Endothelial cell of umbilical vein (primary cell): Measurements from ENCODE around the gene TAGLN2. TPM values are rescaled to one million over a fixed set of nuclear protein-coding genes. Genes with fewer than 3 reads are reported as not detected.

ENCODE experiments used
- BruUV-seq: library from RNA; stranded (reverse); fragments of 400-500 nt; replicated peaks from 2 replicates; lab custom pipeline; 2021; lab: Mats Ljungman, UMichigan
- CTCF ChIA-PET: fragments of 300-600, 350-600 bp; sonication (Branson Sonifier 250); formaldehyde crosslinking; loops from one replicate; lab custom pipeline; 2021; ENCODE audit warnings: antibody characterized with exemption, inconsistent platforms; lab: Charles Lee
- POLR2A ChIA-PET: fragments of 300-600, 350-600 bp; sonication (Branson Sonifier 250); formaldehyde crosslinking; loops from one replicate; lab custom pipeline; 2021; ENCODE audit warnings: antibody characterized with exemption, inconsistent platforms; lab: Charles Lee
- DNase-seq: peaks from one replicate; pipeline ENCODE4 v3.0.0-alpha.2; 2011; ENCODE audit warnings: low read depth, low spot score
- FAIRE-seq: peaks from 2 replicates; lab custom pipeline; 2011; peaks lifted over from hg19 to GRCh38; lab: Jason Lieb, UNC
- H2AFZ ChIP-seq: 2 replicates; pipeline ENCODE4 v1.6.0; 2012; ENCODE audit warnings: low read depth, low read length, control low read depth, inconsistent platforms
- H3K27ac ChIP-seq: 2 replicates; pipeline ENCODE4 v1.5.1; 2011; ENCODE audit warnings: low read depth, mild to moderate bottlenecking, control low read depth, low read length, moderate library complexity; ENCODE audit not compliant: insufficient read depth
- H3K27me3 ChIP-seq, 2 experiments: 2 replicates each; pipeline versions ENCODE4 v1.6.0 to v1.6.1; 2011; ENCODE audit warnings: low read length in 2 of 2, mixed read lengths in 1 of 2; ENCODE audit not compliant: control insufficient read depth in 2 of 2, insufficient read depth in 2 of 2
- H3K36me3 ChIP-seq, 2 experiments: 2 replicates in 1 of 2; 3 replicates in 1 of 2; pipeline ENCODE4 v1.5.1; 2011; ENCODE audit warnings: low read length in 2 of 2, mild to moderate bottlenecking in 1 of 2, moderate library complexity in 1 of 2; ENCODE audit not compliant: control insufficient read depth in 2 of 2, insufficient read depth in 2 of 2; ENCODE audit errors: extremely low read depth in 1 of 2
- H3K4me1 ChIP-seq: 3 replicates; pipeline ENCODE4 v1.5.1; 2011; ENCODE audit warnings: mild to moderate bottlenecking, low read length; ENCODE audit not compliant: control insufficient read depth, insufficient read depth; ENCODE audit errors: extremely low read depth
- H3K4me2 ChIP-seq: 2 replicates; pipeline ENCODE4 v1.6.1; 2011; ENCODE audit warnings: low read length, control low read depth, mixed read lengths; ENCODE audit not compliant: insufficient read depth
- H3K4me3 ChIP-seq, 3 experiments: fragments of 200-600 bp in 1 of 3; sonication (generic), shearing (Covaris generic) in 1 of 3; replicated peaks in 1 of 3; 2 replicates each; pipeline ENCODE4 v1.5.1; 2011 to 2016; ENCODE audit warnings: control low read depth in 3 of 3, low read length in 3 of 3, mild to moderate bottlenecking in 2 of 3, inconsistent platforms in 1 of 3, low read depth in 1 of 3, moderate library complexity in 1 of 3; ENCODE audit not compliant: insufficient read depth in 1 of 3
- H3K79me2 ChIP-seq: 2 replicates; pipeline ENCODE4 v1.6.0; 2012; ENCODE audit warnings: low read length, inconsistent platforms; ENCODE audit not compliant: control insufficient read depth, insufficient read depth
- H3K9ac ChIP-seq: replicated peaks from 2 replicates; pipeline ENCODE3; 2011; ENCODE audit warnings: low read length, control low read depth; ENCODE audit not compliant: insufficient read depth; ENCODE audit errors: extremely low read depth
- H3K9me1 ChIP-seq: replicated peaks from 3 replicates; pipeline ENCODE4 v1.6.0; 2011; ENCODE audit warnings: mild to moderate bottlenecking, low read length; ENCODE audit not compliant: control insufficient read depth, insufficient read depth; ENCODE audit errors: extremely low read depth
- H3K9me3 ChIP-seq: replicated peaks from 2 replicates; pipeline ENCODE4 v1.5.1; 2012; ENCODE audit warnings: low read length, inconsistent platforms; ENCODE audit not compliant: control insufficient read depth, insufficient read depth
- H4K20me1 ChIP-seq: replicated peaks from 2 replicates; pipeline ENCODE3; 2011; ENCODE audit warnings: mild to moderate bottlenecking, low read length; ENCODE audit not compliant: control insufficient read depth, insufficient read depth; ENCODE audit errors: extremely low read depth
- CTCF ChIP-seq, 2 donors: IDR thresholded peaks; 1 replicate in 1 of 2; 2 replicates in 1 of 2; pipeline ENCODE4 v1.5.1; 2011; ENCODE audit warnings: low read length in 2 of 2, mild to moderate bottlenecking in 2 of 2, moderate library complexity in 2 of 2, control low read depth in 1 of 2, inconsistent platforms in 1 of 2, low read depth in 1 of 2; ENCODE audit not compliant: insufficient read depth in 1 of 2; ENCODE audit errors: extremely low read depth in 1 of 2
- EZH2 ChIP-seq: IDR thresholded peaks from 2 replicates; pipeline ENCODE4 v1.6.1; 2012; ENCODE audit warnings: borderline replicate concordance, low read depth, mild to moderate bottlenecking, moderate library complexity, low read length, inconsistent platforms; ENCODE audit not compliant: severe bottlenecking
- FOS ChIP-seq: IDR thresholded peaks from 2 replicates; pipeline ENCODE4 v1.6.1; 2011; ENCODE audit warnings: mild to moderate bottlenecking, low read length, moderate library complexity, borderline replicate concordance; ENCODE audit not compliant: insufficient read depth
- GATA2 ChIP-seq: IDR thresholded peaks from 2 replicates; pipeline ENCODE4 v1.7.0; 2011; ENCODE audit warnings: low read depth, mild to moderate bottlenecking, moderate library complexity, mixed read lengths, low read length; ENCODE audit not compliant: insufficient read length, insufficient read depth
- JUN ChIP-seq: IDR thresholded peaks from 2 replicates; pipeline ENCODE4 v1.6.1; 2011; ENCODE audit warnings: borderline replicate concordance, low read depth; ENCODE audit not compliant: insufficient read length, insufficient read depth
- MAX ChIP-seq: IDR thresholded peaks from 2 replicates; pipeline ENCODE4 v1.6.1; 2011; ENCODE audit not compliant: insufficient read depth, insufficient read length
- MYC ChIP-seq: IDR thresholded peaks from one replicate; pipeline ENCODE4 v1.6.1; 2011; ENCODE audit warnings: mild to moderate bottlenecking, low read depth, low read length
- POLR2A ChIP-seq: IDR thresholded peaks from 2 replicates; pipeline ENCODE4 v1.6.1; 2012; ENCODE audit warnings: low read depth, mild to moderate bottlenecking, control low read depth, low read length
- POLR2AphosphoS5 ChIP-seq: IDR thresholded peaks from 2 replicates; pipeline ENCODE4 v1.6.1; 2012; ENCODE audit warnings: low read depth, mild to moderate bottlenecking, control low read depth, low read length, moderate library complexity; ENCODE audit not compliant: insufficient read depth
- dilution Hi-C: fragments of 300-500 bp; cut with MboI; formaldehyde crosslinking; loops from one replicate; pipeline ENCODE4 v1.15.0; 2019; ENCODE audit warnings: low sequenced_read_pairs; ENCODE audit not compliant: extremely low pct_ligation_motif_present
- intact Hi-C: fragments of 100-400 bp; cut with micrococcal nuclease; formaldehyde crosslinking; loops from one replicate; pipeline ENCODE4 v1.10.0; 2022
- polyA plus RNA-seq, 4 experiments: library from polyadenylated mRNA; depleted of rRNA in 3 of 4; stranded (reverse) in 3 of 4; unstranded in 1 of 4; fragments of >200 nt; gene quantifications; 2 replicates each; pipeline versions ENCODE4 v1.2.1 to v1.2.3, GENCODE V29; 2011 to 2012; ENCODE audit warnings: missing spikeins in 1 of 4
- total RNA-seq: library from RNA; stranded (reverse); gene quantifications from 2 replicates; pipeline ENCODE4 v1.2.3, GENCODE V29; 2021

The TAGLN2 gene
- total and polyA plus RNA-seq, 2 donors (not counting 3 experiments of a cell fraction or from before 2014, with no cell fraction given) = 646 to 1,279 TPM

GRCh38 chr1:159949123-159949522 lies 23.8 kb upstream of the TAGLN2 start:
- POLR2A ChIA-PET = no interaction called here
- TF ChIP-seq EZH2 (no peak), MAX (no peak), MYC (no peak), POLR2AphosphoS5 (no peak), FOS (no peak), POLR2A (no peak), GATA2 (no peak), CTCF (IDR thresholded peaks at IDR 0.05; ENCODE audit: extremely low read depth in 1 of 2, insufficient read depth in 1 of 2, low read depth in 1 of 2, low read length in 2 of 2) (no peak), JUN (no peak)
- dilution Hi-C loops (no loop called here), intact Hi-C loops (no loop called here)
- no TSS peak for BruUV-seq
- FAIRE-seq (no peak), DNase-seq (no peak)
- no peaks in the 10 kb centered on the region for H4K20me1 ChIP-seq
- no peaks in the 10 kb centered on the region for H3K79me2 ChIP-seq
- H3K9me3 ChIP-seq = no peaks in the 10 kb centered on the region
- H3K4me2 ChIP-seq = no peak overlapping the region
- H3K36me3 ChIP-seq = no peaks in the 10 kb centered on the region
- H3K9me1 ChIP-seq = no peaks in the 10 kb centered on the region
- peaks cover 38 to 45% of the 10 kb centered on the region in 2 experiments for H3K27me3 ChIP-seq
- H3K4me3 ChIP-seq = no peak overlapping the region
- no peak overlapping the region for H3K9ac ChIP-seq
- no peak overlapping the region for H3K27ac ChIP-seq
- peaks cover 5% of the 10 kb centered on the region for H3K4me1 ChIP-seq
- no peak overlapping the region for H2AFZ ChIP-seq
- CTCF ChIA-PET = interaction anchor here (1.0 to 1.8 kb wide), 3 partner anchors 9 to 150 kb away, joined by 3 to 4 read pairs (median 4); no protein-coding TSS in a partner anchor
